Panc1 (cell line): Measurements from ENCODE around the gene CD46. TPM values are rescaled to one million over a fixed set of nuclear protein-coding genes. Genes with fewer than 3 reads are reported as not detected.

Experiments
- ATAC-seq: fragments of 200-7000 bp; cut with Tn5 transposase; 2 replicates; pipeline ENCODE4 v1.9.1; 2020; ENCODE audit warnings: mild to moderate bottlenecking, moderate library complexity
- BruUV-seq: library from RNA; stranded (reverse); fragments of 400-500 nt; replicated peaks from 2 replicates; lab custom pipeline; 2021; lab: Mats Ljungman, UMichigan
- CTCF ChIA-PET: fragments of 300-600 bp; sonication (Branson Sonifier 250); formaldehyde crosslinking; loops from one replicate; lab custom pipeline; 2022; ENCODE audit warnings: antibody characterized with exemption; lab: Charles Lee
- POLR2A ChIA-PET: fragments of 300-600 bp; sonication (Branson Sonifier 250); formaldehyde crosslinking; loops from one replicate; lab custom pipeline; 2022; ENCODE audit warnings: antibody characterized with exemption; lab: Charles Lee
- DNase-seq: peaks from one replicate; pipeline ENCODE4 v3.0.0-alpha.2; 2010; ENCODE audit warnings: low read depth, low spot score
- H3K27ac ChIP-seq: 2 replicates; pipeline ENCODE4 v1.5.1; 2011; ENCODE audit warnings: mild to moderate bottlenecking, low read length, inconsistent platforms
- H3K27me3 ChIP-seq: fragments of 200-500 bp; sonication (Bioruptor generic); 2 replicates; pipeline ENCODE4 v1.6.0; 2014; ENCODE audit warnings: low read length, inconsistent platforms; ENCODE audit not compliant: control insufficient read depth, insufficient read depth
- H3K36me3 ChIP-seq: fragments of 200-500 bp; sonication (Bioruptor generic); 2 replicates; pipeline ENCODE4 v1.5.1; 2014; ENCODE audit warnings: inconsistent platforms, mild to moderate bottlenecking, low read length, moderate library complexity; ENCODE audit not compliant: control insufficient read depth, insufficient read depth
- H3K4me1 ChIP-seq: 2 replicates; pipeline ENCODE4 v1.5.1; 2011; ENCODE audit warnings: inconsistent platforms, mild to moderate bottlenecking, low read length, moderate library complexity; ENCODE audit not compliant: control insufficient read depth, insufficient read depth
- H3K4me3 ChIP-seq, 2 experiments: 2 replicates each; pipeline ENCODE4 v1.5.1; 2011 to 2012; ENCODE audit warnings: low read depth in 2 of 2, low read length in 2 of 2, mild to moderate bottlenecking in 2 of 2, inconsistent platforms in 1 of 2, moderate library complexity in 1 of 2
- H3K9me3 ChIP-seq: fragments of 200-500 bp; sonication (Bioruptor generic); 2 replicates; pipeline ENCODE4 v1.5.1; 2014; ENCODE audit warnings: low read depth, mild to moderate bottlenecking, inconsistent platforms, low read length, moderate library complexity; ENCODE audit not compliant: control insufficient read depth, insufficient read depth
- CTCF ChIP-seq: fragments of 450-650 bp; IDR thresholded peaks from 2 replicates; pipeline ENCODE4 v1.5.1; 2017; ENCODE audit warnings: mild to moderate bottlenecking
- POLR2AphosphoS5 ChIP-seq: IDR thresholded peaks from 2 replicates; pipeline ENCODE4 v1.6.1; 2012; ENCODE audit warnings: mild to moderate bottlenecking, low read depth, low read length, moderate library complexity
- REST ChIP-seq, 2 experiments: IDR thresholded peaks; 2 replicates each; pipeline ENCODE4 v1.6.1; 2011 to 2012; ENCODE audit warnings: low read depth in 2 of 2, control low read depth in 1 of 2, low read length in 1 of 2, mild to moderate bottlenecking in 1 of 2, moderate library complexity in 1 of 2; ENCODE audit not compliant: insufficient read depth in 1 of 2
- SIN3A ChIP-seq: IDR thresholded peaks from 2 replicates; pipeline ENCODE4 v1.6.1; 2012; ENCODE audit warnings: low read depth, mild to moderate bottlenecking, low read length, moderate library complexity, borderline replicate concordance; ENCODE audit not compliant: insufficient read depth
- TCF7L2 ChIP-seq: IDR thresholded peaks from 2 replicates; pipeline ENCODE4 v1.6.1; 2011; ENCODE audit warnings: mild to moderate bottlenecking, low read depth, low read length, inconsistent platforms
- in situ Hi-C: cut with HindIII; loops from 2 replicates; pipeline ENCODE4 v1.10.0; 2016; ENCODE audit warnings: low sequenced_read_pairs, low pct_unique_long_range_greater_than_20kb
- intact Hi-C: fragments of 100-400 bp; cut with micrococcal nuclease; formaldehyde crosslinking; loops from one replicate; pipeline ENCODE4 v1.10.0; 2022; ENCODE audit not compliant: unreplicated experiment
- total RNA-seq: library from RNA; stranded (reverse); gene quantifications from one replicate; pipeline ENCODE4 v1.2.1, GENCODE V29; 2021; ENCODE audit not compliant: unreplicated experiment

Gene CD46
- total RNA-seq, 1 experiment from 2014 or later, result 128 TPM

GRCh38 chr1:207820568-207821463 is 69.0 kb downstream of the CD46 start:
- intact Hi-C loops (no loop called here), in situ Hi-C loops (no loop called here)
- POLR2A ChIA-PET, result no interaction called here
- Histone ChIP-seq H3K4me1 (peaks cover 18% of the 10 kb centered on the region), H3K9me3 (no peaks in the 10 kb centered on the region), H3K4me3 (no peak overlapping the region), H3K27me3 (no peaks in the 10 kb centered on the region), H3K27ac (no peak overlapping the region), H3K36me3 (no peaks in the 10 kb centered on the region)
- CTCF ChIA-PET, result no interaction called here
- no peak for ATAC-seq
- no peak for DNase-seq
- BruUV-seq, result no TSS peak
- TF ChIP-seq CTCF (no peak), TCF7L2 (no peak), SIN3A (no peak), REST (IDR thresholded peaks at IDR 0.05; ENCODE audit: insufficient read depth in 1 of 2, low read depth in 2 of 2, low read length in 1 of 2) (no peak), POLR2AphosphoS5 (no peak)

DNA sequence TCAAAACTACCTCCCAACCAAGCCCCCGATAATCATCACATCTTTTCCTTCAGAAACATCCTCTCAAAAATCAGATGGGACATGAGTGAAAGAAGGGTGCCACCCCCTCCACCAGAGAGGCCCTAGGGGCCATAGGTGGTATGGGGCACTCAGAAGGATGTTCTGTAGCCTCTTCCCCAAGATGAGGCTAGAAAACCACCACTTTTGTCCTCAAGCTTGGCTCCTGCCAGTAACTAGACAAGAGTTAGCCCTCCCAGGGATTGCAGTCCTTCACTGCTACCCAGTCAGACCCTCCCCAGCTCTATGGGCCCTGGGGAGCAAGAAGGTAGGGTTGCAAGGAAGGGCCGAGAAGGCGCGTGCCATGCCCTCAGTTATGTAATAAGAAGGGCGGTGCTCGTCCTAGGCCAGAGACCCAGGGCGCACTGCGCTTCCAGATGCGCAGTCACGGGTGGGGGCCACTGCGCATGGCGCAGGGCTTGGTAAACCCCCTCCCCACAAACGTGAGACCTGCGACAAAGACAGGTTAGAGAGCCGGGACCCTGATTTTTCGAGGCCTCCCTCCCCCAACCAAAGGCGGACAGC is 69.7 kb downstream of the CD46 start:
- H3K27me3 ChIP-seq, result no peaks in the 10 kb centered on the region
- no peak overlapping the region for H3K4me3 ChIP-seq
- no peak overlapping the region for H3K27ac ChIP-seq
- H3K9me3 ChIP-seq, result no peaks in the 10 kb centered on the region
- no peak for ATAC-seq
- DNase-seq, result no peak
- intact Hi-C loops (no loop called here), in situ Hi-C loops (no loop called here)
- peaks cover 25% of the 10 kb centered on the region for H3K4me1 ChIP-seq
- ChIA-PET CTCF (no interaction called here), POLR2A (no interaction called here)
- no TSS peak for BruUV-seq
- H3K36me3 ChIP-seq, result no peaks in the 10 kb centered on the region
- TF ChIP-seq REST (IDR thresholded peaks at IDR 0.05; ENCODE audit: insufficient read depth in 1 of 2, low read depth in 2 of 2, low read length in 1 of 2) (no peak), TCF7L2 (no peak), SIN3A (no peak), POLR2AphosphoS5 (no peak), CTCF (no peak)
